Measurements from ENCODE around the gene ANAPC15. TPM values are rescaled to one million over a fixed set of nuclear protein-coding genes. Genes with fewer than 3 reads are reported as not detected.

ANAPC15 gene
- total RNA-seq, 1 experiment from 2014 or later = 63.6 TPM

DNA sequence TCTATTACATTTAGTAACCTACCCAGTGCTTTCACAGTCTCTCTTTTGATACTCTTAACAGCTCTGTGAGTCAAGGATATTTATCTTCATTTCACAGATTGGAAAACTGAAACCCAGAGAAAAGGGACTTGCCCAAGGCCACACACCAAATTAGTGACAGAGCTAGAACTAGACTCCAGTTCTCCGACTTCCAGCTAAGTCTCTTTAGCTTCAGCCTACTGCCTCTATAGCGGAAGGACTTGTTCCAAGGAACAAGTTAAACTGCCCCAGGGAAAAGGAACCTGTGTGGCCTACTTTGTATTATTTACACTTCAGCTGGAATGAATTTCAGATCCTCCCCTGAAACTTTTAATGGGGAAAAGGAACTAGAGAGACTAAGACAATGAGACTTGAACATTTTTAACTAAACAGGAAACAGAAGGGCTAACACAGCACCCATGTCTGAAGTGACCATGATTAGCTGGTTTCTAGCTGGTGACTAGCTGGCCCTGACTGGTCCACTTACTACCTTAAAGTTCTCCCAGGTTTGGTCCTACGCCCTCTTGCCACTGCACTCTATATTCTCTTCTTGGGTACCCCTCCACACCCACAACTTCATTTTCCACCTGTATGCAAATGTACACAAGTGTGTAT lies 30.6 kb downstream of the ANAPC15 start:
- no TSS peak for BruUV-seq (replicated peaks)
- H3K27me3 Mint-ChIP-seq (ENCODE audit: insufficient read depth, unreplicated experiment) = no peaks in the 10 kb centered on the region
- H3K9me3 Mint-ChIP-seq (ENCODE audit: unreplicated experiment) = no peaks in the 10 kb centered on the region
- H3K36me3 Mint-ChIP-seq (ENCODE audit: insufficient read depth, unreplicated experiment) = peaks cover 6% of the 10 kb centered on the region
- H3K4me3 Mint-ChIP-seq (ENCODE audit: unreplicated experiment) = peak overlapping the region; percentile 99
- intact Hi-C loops (cut with micrococcal nuclease) = loop anchor here (2.0 kb wide), 1 partner anchor 31 kb away; the partner anchor contains the start of gene ANAPC15
- CTCF ChIA-PET = interaction anchor here (0.8 to 2.3 kb wide), 8 partner anchors 9 to 101 kb away, joined by 3 to 24 read pairs (median 4); no protein-coding TSS in a partner anchor
- H3K4me1 Mint-ChIP-seq (ENCODE audit: insufficient read depth, unreplicated experiment) = peaks cover 42% of the 10 kb centered on the region
- TF ChIP-seq, protein P1, sequence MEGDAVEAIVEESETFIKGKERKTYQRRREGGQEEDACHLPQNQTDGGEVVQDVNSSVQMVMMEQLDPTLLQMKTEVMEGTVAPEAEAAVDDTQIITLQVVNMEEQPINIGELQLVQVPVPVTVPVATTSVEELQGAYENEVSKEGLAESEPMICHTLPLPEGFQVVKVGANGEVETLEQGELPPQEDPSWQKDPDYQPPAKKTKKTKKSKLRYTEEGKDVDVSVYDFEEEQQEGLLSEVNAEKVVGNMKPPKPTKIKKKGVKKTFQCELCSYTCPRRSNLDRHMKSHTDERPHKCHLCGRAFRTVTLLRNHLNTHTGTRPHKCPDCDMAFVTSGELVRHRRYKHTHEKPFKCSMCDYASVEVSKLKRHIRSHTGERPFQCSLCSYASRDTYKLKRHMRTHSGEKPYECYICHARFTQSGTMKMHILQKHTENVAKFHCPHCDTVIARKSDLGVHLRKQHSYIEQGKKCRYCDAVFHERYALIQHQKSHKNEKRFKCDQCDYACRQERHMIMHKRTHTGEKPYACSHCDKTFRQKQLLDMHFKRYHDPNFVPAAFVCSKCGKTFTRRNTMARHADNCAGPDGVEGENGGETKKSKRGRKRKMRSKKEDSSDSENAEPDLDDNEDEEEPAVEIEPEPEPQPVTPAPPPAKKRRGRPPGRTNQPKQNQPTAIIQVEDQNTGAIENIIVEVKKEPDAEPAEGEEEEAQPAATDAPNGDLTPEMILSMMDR (IDR thresholded peaks at IDR 0.05; ENCODE audit: unreplicated experiment) = no peak
- POLR2A ChIA-PET = interaction anchor here (0.7 to 2.0 kb wide), 11 partner anchors 10 to 56 kb away, joined by 3 to 13 read pairs (median 4); partner anchors contain the start of genes ANAPC15 and LAMTOR1
- H3K27ac Mint-ChIP-seq (ENCODE audit: low read depth, unreplicated experiment) = peak overlapping the region; percentile 60
- DNase-seq (ENCODE audit: unreplicated experiment) = no peak

DNA sequence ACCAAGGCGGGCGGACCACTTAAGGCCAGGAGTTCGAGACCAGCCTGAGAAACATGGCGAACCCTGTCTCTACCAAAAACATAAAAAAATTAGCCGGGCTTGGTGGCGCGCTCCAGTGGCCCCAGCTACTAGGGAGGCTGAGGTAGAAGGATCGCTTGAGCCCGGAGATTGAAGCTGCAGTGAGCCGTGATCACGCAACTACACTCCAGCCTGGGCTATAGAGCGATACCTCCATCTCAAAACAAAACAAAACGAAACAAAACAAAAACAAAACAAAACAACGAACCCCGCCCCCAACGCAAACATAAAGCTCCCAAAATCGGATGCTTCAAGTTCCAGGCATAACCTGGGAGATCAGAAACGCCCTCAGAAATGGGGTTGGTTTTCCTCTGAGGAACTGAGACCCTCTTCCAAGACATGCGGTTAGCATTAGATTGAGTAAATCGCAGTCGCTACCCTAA lies 31.3 kb downstream of the ANAPC15 start:
- Mint-ChIP-seq H3K4me1 (ENCODE audit: insufficient read depth, unreplicated experiment) (peaks cover 44% of the 10 kb centered on the region), H3K27ac (ENCODE audit: low read depth, unreplicated experiment) (peak overlapping the region; percentile 99), H3K27me3 (ENCODE audit: insufficient read depth, unreplicated experiment) (no peaks in the 10 kb centered on the region), H3K4me3 (ENCODE audit: unreplicated experiment) (peak overlapping the region; percentile 99), H3K9me3 (ENCODE audit: unreplicated experiment) (no peaks in the 10 kb centered on the region), H3K36me3 (ENCODE audit: insufficient read depth, unreplicated experiment) (peaks cover 6% of the 10 kb centered on the region)
- no peak for DNase-seq (ENCODE audit: unreplicated experiment)
- ChIA-PET CTCF (interaction anchor here (0.8 to 2.3 kb wide), 6 partner anchors 10 to 102 kb away, joined by 3 to 24 read pairs (median 6); no protein-coding TSS in a partner anchor), POLR2A (interaction anchor here (0.7 to 2.0 kb wide), 9 partner anchors 9 to 55 kb away, joined by 3 to 13 read pairs (median 6); partner anchors contain the start of genes ANAPC15 and LAMTOR1)
- TSS peak; percentile 55 for BruUV-seq (replicated peaks)
- TF ChIP-seq, protein P1 (IDR thresholded peaks at IDR 0.05; ENCODE audit: unreplicated experiment) = no peak
- intact Hi-C loops (cut with micrococcal nuclease) = loop anchor here (2.0 kb wide), 1 partner anchor 32 kb away; the partner anchor contains the start of gene ANAPC15

DNA sequence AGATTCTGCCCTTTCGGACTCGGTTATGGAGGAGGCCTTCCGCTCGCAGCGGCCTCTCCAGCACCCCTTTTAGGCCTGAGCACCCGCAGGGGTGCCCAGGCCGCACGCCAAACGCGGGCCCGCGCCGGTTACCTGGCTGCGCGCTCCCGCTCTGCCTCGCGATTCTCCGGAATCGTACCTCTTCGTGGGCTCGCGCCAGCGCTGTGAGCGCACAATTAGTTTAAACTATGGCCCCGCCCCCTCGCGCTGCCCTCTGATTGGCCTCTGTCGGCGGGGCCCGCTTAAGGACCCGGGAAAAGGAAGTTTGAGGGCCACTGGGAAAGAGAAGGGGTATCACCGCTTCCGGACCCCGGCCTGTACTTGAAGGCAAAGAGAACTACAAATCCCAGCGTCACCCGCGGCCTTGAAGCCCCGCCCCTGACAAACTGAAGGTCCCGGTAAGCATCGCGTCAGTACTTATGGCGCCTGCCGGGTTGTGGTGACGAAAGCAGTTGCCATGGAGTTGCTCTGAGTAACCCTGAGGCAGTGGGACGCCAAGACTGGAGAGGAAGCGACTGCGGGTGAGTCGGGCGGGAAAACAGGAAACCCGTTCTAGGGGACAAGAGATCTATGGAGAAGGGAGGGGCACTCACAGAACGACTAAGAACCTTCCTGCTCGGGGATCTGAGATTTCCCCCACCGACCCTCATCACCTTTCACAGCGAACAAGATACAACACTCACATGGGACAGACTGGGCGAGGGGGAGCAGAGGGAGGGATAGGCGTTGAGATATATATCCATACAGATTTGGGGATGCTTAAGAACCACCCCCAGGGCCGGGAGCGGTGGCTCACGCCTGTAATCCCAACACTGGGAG lies 31.9 kb downstream of the ANAPC15 start, which contains the start of the genes LRRC51 and NUMA1:
LRRC51 (plus strand) TSS at position 525 of the 858 bp plus-strand sequence. CDS start 8,234 bp downstream, outside the sequence.
NUMA1 (minus strand) TSS at position 217 of the 858 bp plus-strand sequence. CDS start 44,599 bp downstream, outside the sequence.
- peak; percentile 100 for DNase-seq (ENCODE audit: unreplicated experiment)
- peaks cover 6% of the 10 kb centered on the region for H3K36me3 Mint-ChIP-seq (ENCODE audit: insufficient read depth, unreplicated experiment)
- no peaks in the 10 kb centered on the region for H3K9me3 Mint-ChIP-seq (ENCODE audit: unreplicated experiment)
- H3K4me3 Mint-ChIP-seq (ENCODE audit: unreplicated experiment) = peak within 1 kb of the TSS; percentile 99
- no peaks in the 10 kb centered on the region for H3K27me3 Mint-ChIP-seq (ENCODE audit: insufficient read depth, unreplicated experiment)
- CTCF ChIA-PET = interaction anchor here (0.8 to 2.3 kb wide), 7 partner anchors 10 to 102 kb away, joined by 3 to 24 read pairs (median 4); no protein-coding TSS in a partner anchor
- TF ChIP-seq, protein P1 (IDR thresholded peaks at IDR 0.05; ENCODE audit: unreplicated experiment) = no peak
- POLR2A ChIA-PET = interaction anchor here (0.8 to 15.4 kb wide), 12 partner anchors 12 to 101 kb away, joined by 3 to 282 read pairs (median 10); partner anchors contain the start of gene ANAPC15
- H3K27ac Mint-ChIP-seq (ENCODE audit: low read depth, unreplicated experiment) = peak within 1 kb of the TSS; percentile 99
- intact Hi-C loops (cut with micrococcal nuclease) = loop anchor here (1.0 to 2.0 kb wide), 2 partner anchors 32 to 40 kb away; partner anchors contain the start of gene ANAPC15
- peaks cover 47% of the 10 kb centered on the region for H3K4me1 Mint-ChIP-seq (ENCODE audit: insufficient read depth, unreplicated experiment)
- no TSS peak for BruUV-seq (replicated peaks)
